Raji (cell line): ENCODE measurements around the gene HHATL.

Experiments used
- POLR2A ChIP-seq: IDR thresholded peaks from 2 replicates; pipeline ENCODE4 v1.6.1; 2011; ENCODE audit warnings: low read depth, low read length, control low read depth; ENCODE audit not compliant: insufficient read depth

Gene HHATL

DNA sequence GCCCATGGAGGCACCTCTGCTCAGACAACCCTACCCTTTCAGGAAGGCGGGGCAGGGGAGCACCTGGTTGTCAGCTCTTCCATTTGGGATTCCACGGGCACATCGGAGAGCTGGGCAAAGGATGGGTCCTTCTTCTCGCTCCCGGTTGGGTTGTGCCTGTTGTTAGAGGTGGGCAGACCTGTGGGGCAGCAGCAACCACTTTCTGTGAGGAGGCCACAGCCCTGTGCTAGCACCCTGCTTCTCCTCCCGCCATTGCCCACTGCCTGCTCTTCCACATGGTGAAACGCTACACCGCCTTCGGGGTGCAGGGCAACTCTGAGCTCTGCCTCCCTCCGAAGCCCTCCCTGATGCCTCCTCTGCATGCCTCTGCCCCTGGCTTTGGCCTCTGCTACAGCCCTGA lies 7.0 kb upstream of the HHATL start:
- no peak for TF ChIP-seq POLR2A

DNA sequence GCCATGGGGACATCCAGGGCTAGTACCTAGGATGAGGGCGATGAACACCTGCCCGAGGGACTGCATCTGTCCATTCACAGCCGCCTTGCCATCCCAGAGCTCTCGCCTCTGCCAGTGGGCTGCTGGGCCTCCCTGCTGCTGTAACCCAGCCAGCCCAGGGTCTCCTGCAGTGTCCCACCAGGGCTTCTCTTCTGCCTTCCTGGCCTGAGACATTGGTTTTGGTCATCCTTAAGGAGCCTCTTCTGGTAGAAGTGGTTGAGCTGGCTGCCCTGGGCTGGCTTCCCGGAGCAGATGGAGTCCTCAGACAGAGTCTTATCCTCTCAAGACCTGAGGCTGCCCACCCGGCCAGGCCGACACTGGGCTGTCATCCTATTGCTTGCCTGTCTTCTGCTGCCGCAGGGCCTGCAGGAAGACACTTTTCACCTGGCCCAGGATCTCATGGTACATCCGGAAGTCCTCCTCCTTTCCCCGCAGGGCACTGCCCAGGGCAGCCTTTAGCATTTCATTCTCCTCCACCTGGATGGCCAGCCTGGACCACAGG lies 6.1 kb upstream of the HHATL start:
- TF ChIP-seq POLR2A = no peak

GRCh38 chr3:42707620-42708355 lies 5.2 kb upstream of the HHATL start:
- TF ChIP-seq POLR2A = no peak

- TF ChIP-seq POLR2A = no peak
Observed at GRCh38 chr3:42706721-42707619, 4.4 kb upstream of the HHATL start.

DNA sequence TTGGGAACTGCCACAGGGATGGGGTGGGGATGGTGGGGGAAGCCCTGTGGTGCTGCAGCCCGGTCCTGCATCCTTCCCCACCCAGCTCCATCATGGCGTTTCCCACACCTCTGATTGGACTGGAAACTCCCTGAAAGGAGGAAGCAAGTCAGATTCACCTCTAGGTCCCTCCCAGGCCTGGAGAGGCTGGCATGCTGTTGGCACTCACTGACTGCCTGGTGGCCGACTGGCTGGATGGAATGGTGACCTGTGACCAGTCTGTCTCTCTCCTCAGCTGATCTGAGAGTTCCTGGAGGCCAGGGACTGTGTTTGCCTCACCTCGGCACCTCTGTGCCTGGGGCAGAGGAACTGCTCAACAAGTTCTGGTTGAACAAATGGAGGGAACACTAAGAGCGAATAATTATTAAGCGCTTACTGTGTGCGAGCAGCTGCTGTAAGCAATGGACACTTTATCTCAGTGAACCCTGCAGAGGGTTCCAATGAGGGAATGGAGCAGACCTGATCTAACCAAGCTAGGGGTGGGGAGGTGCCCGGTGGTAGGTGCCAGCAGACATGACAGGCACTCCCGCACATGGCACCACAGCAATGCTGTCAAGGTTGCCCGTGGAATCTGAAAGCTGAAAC lies 3.5 kb upstream of the HHATL start:
- no peak for TF ChIP-seq POLR2A

- no peak for TF ChIP-seq POLR2A
Observed at GRCh38 chr3:42705058-42705767, 2.6 kb upstream of the HHATL start.

GRCh38 chr3:42704136-42704841 lies 1.7 kb upstream of the HHATL start:
- TF ChIP-seq POLR2A = no peak

DNA sequence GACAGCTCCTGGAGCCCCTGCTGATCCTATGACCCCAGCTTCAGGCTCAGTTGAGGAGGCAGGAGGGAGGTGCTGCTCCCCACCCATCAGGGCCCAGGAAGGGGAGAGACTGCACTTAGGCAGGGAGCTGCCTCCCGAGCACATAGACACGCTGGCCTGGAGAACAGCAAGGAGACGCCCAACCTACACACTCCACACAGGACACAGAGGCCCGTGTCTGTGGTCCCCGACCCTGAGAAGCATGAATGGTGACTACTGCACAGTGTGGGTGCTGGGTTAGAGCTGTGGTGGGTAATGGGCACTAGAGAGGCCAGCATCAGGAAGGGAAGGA lies 1.1 kb upstream of the HHATL start:
- no peak for TF ChIP-seq POLR2A

DNA sequence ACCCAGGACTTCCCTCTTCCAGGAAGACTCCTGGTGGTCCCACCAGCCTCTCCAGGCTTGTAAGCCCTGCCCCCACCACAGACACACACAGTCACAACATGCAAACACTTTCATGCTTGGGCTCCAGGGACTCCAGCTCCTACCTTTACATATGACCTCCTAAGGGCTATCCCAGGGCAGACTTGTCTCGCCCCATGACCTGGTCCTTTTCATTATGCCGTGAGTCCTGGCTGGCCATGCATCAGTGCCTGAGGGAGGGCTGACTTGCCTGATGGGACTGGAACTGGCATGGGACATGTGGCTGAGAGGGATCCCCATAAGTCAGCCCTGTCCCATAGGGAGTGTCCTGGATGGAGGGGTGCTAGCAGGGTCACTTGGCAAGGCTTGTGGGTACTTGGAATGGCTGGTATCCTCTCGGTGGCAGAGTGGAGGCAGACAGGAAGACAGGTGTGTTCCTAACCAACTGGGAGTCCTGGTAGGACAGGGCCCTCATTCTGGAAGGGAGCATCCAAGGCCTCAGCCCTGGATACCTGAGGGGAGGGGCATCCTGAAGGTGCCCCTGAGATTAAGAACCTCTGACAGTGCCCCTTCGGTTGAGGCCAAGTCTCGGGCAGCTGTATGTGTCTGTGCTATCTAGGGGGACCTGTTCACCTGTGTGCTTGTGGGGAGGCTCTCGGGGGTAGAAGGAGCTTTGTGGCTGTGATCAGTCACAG lies 540 bp upstream of the HHATL start:
- no peak for TF ChIP-seq POLR2A

DNA sequence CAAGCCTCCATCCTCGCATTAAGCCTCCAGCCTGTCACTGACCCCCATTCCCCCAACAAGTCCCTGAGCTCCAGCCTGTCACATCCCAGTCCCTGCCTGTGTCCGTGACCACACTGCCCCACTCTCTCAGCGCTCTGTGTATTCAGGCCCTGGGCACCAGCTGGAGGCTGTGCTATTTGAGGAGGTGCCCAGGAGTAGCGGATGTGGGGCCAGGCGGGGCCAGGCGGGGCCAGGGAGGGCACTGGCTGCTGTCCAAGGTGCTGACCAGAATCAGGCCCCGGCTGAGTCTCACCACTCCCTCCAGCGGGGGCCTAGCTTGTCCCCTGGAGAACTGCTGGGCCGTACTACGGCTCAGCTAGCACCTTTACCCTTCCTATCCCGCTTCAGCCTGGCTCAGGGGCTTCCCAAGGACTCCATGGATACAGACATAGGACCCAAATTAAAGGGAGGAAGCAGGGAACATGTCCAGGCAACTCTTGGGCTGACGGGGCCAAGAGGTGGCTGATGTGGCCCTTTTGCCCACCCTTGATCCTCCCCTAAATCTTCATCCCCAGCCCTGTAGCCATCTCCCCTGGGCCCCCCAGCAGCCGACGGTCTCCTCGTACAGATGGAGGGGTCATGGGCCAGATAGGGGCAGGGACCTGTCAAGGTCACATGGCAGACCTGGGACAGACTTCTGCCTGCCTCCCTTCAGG lies 1.1 kb downstream of the HHATL start:
- no peak for TF ChIP-seq POLR2A

GRCh38 chr3:42700366-42701288 lies 2.0 kb downstream of the HHATL start:
- no peak for TF ChIP-seq POLR2A

DNA sequence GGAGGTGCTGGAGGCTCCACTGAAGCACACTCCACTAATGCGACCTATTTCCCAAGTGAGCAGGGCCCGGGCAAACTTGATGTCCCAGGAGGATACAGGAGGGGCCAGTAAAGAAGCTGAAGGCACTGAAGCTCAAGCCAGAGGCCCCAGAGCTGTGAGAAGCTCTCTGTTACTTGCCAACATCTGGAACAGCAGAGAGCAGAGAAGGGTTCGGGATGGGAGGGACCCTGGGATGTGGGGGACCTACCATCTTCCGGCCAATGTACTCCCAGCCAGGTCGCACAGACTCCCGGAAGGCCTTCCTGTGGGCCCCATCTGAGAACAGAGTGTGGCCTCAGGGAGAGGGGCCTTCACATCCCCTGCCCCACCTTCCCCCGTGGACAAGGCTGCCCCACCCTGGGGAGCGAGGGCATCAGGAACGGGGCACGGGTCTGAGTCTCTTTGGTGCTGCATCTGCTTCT lies 3.1 kb downstream of the HHATL start:
- no peak for TF ChIP-seq POLR2A
